ENCODE data around the gene CMTM7.

The CMTM7 gene

GRCh38 chr3:32493437-32494414 is 102.1 kb downstream of the CMTM7 start:
- no peak for DNase-seq

- DNase-seq = no peak
Measured at GRCh38 chr3:32495085-32495484, 103.4 kb downstream of the CMTM7 start.

- no peak for DNase-seq
Measured at GRCh38 chr3:32495609-32496008, 104.0 kb downstream of the CMTM7 start.

GRCh38 chr3:32498252-32498651 is 106.6 kb downstream of the CMTM7 start:
- DNase-seq = no peak

- no peak for DNase-seq
Measured at GRCh38 chr3:32498992-32499391, 107.3 kb downstream of the CMTM7 start.

- no peak for DNase-seq
Measured at GRCh38 chr3:32499585-32499984, 107.9 kb downstream of the CMTM7 start.

GRCh38 chr3:32500231-32500630 is 108.6 kb downstream of the CMTM7 start:
- no peak for DNase-seq

- DNase-seq = no peak
Measured at GRCh38 chr3:32500880-32501782, 109.5 kb downstream of the CMTM7 start.

- DNase-seq = no peak
Measured at GRCh38 chr3:32501783-32502117, 110.1 kb downstream of the CMTM7 start.

GRCh38 chr3:32502118-32502945 is 110.7 kb downstream of the CMTM7 start, which contains the start of gene CMTM6:
Gene CMTM6 (minus strand): TSS chr3:32502852. CDS start chr3:32502745, 107 bp downstream.
- DNase-seq = peak; percentile 61

- DNase-seq = no peak
Measured at GRCh38 chr3:32502946-32503286, 111.3 kb downstream of the CMTM7 start.
